ENCODE results near the gene PTPRT.

DNA sequence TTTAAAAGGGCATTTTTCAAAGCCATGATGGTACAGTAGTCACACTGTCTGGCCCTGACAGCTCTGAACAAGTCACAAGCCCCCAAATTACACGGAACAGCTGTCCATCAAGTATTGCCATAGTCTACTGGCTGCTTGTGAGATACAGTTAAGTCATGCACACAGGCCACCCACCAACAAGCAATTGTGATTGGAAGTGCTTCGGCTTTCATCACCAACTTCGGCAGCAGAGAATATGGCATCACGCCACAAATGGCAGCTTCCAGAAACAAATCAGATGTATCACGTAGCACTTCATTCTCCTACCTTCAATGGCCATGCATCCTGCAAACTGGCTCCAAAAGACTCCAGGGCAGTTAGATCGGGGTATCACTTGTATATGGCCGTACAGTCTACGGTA lies 160.5 kb downstream of the PTPRT start:
- no peak for TF ChIP-seq ZNF24 (tag by site-specific recombination; IDR thresholded peaks at IDR 0.05)
- no peak for TF ChIP-seq CTCF (tag by site-specific recombination; IDR thresholded peaks at IDR 0.05)
- TF ChIP-seq ZNF223 (tag by site-specific recombination; IDR thresholded peaks at IDR 0.05) = no peak
- TF ChIP-seq ZSCAN30 (tag by site-specific recombination; IDR thresholded peaks at IDR 0.05) = no peak
- no peak for TF ChIP-seq OVOL3 (tag by site-specific recombination; IDR thresholded peaks at IDR 0.05)
- TF ChIP-seq ZNF707 (tag by site-specific recombination; IDR thresholded peaks at IDR 0.05) = no peak
- TF ChIP-seq ZXDB (tag by site-specific recombination; IDR thresholded peaks at IDR 0.05) = no peak
